HEK293 (cell line): Measurements from ENCODE around the gene CSMD2.

Experiments
- KLF8 ChIP-seq: fragments of 450-650 bp; formaldehyde crosslinking; IDR thresholded peaks from 2 replicates; pipeline ENCODE4 v1.5.1; 2016; ENCODE audit warnings: missing biosample characterization, missing genetic modification characterization
- REPIN1 ChIP-seq: fragments of 450-650 bp; formaldehyde crosslinking; IDR thresholded peaks from 2 replicates; pipeline ENCODE4 v1.5.1; 2017; ENCODE audit warnings: missing biosample characterization, missing genetic modification characterization, low read depth
- ZNF423 ChIP-seq: fragments of 450-650 bp; formaldehyde crosslinking; IDR thresholded peaks from 2 replicates; pipeline ENCODE4 v1.5.1; 2016; ENCODE audit warnings: missing biosample characterization, missing genetic modification characterization
- ZNF777 ChIP-seq: fragments of 450-650 bp; formaldehyde crosslinking; IDR thresholded peaks from 2 replicates; pipeline ENCODE4 v1.5.1; 2017; ENCODE audit warnings: missing biosample characterization, missing genetic modification characterization, borderline replicate concordance
- TF ChIP-seq, protein P1 (sequence below): fragments of 450-650 bp; formaldehyde crosslinking; IDR thresholded peaks from 2 replicates; pipeline ENCODE4 v1.5.1; 2016; ENCODE audit warnings: missing biosample characterization, missing genetic modification characterization

DNA sequence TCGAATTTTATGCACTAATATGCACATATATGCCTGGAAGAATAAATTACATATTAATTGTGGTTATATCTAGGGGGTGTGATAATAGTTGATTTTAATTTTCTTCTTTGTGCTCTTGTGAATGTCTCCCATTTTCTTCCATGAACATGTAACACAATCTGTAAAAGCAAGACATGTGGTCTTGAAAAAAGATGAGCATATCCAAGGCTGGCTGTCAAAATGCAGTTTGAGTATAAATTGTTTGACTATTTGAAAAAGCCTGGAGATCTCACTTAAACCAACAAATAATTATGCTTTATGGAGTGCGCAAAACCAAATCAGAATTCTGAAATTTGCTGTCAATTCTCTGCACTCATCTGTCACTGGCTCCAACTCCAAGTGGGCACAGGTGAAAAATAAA, 157.3 kb downstream of the CSMD2 start:
- TF ChIP-seq, protein P1, sequence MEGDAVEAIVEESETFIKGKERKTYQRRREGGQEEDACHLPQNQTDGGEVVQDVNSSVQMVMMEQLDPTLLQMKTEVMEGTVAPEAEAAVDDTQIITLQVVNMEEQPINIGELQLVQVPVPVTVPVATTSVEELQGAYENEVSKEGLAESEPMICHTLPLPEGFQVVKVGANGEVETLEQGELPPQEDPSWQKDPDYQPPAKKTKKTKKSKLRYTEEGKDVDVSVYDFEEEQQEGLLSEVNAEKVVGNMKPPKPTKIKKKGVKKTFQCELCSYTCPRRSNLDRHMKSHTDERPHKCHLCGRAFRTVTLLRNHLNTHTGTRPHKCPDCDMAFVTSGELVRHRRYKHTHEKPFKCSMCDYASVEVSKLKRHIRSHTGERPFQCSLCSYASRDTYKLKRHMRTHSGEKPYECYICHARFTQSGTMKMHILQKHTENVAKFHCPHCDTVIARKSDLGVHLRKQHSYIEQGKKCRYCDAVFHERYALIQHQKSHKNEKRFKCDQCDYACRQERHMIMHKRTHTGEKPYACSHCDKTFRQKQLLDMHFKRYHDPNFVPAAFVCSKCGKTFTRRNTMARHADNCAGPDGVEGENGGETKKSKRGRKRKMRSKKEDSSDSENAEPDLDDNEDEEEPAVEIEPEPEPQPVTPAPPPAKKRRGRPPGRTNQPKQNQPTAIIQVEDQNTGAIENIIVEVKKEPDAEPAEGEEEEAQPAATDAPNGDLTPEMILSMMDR (tag by site-specific recombination) = no peak
- no peak for TF ChIP-seq ZNF423 (tag by site-specific recombination)
- TF ChIP-seq ZNF777 (tag by site-specific recombination) = no peak
- no peak for TF ChIP-seq KLF8 (tag by site-specific recombination)
- no peak for TF ChIP-seq REPIN1 (tag by site-specific recombination)
